Measurements from ENCODE around the gene WDR47.

DNA sequence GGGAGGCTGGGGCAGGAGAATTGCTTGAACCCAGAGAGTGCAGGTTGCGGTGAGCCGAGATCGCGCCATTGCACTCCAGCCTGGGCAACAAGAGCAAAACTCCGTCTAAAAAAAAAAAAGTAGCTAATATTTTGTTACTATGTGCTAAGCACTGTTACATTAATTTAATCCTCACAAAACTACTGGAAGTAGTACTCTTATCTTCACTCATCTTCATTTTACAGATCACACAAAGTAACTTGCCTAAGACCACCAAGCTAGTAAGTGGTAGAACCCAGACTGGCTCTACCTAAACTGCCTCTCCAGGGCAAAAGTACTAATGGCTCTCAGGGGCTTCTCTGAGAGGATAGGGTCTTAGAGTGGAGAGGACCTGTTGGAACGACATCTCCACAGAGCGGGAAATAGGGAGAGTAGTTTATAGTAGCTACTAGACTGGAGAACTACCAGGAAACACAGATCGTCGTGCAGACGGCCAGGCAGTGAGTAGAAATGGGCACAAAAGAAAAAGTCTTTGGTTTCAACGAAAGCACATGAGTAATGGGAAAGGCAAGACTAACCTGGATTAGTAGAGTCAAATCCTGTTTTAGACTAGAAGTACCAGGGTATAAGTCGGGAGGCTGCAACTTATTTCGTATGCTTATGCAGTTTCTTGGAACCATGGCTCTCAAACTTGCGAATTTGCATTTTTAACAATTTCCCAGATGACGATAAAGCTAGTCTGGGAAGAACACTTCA lies 80.0 kb downstream of the WDR47 start:
- TF ChIP-seq POLR2A (IDR thresholded peaks at IDR 0.05; ENCODE audit: low read depth, low read length), result no peak
- no peak for TF ChIP-seq POLR2AphosphoS5 (IDR thresholded peaks at IDR 0.05; ENCODE audit: low read depth, low read length)
